Neuron (in vitro differentiated cells): ENCODE results near the gene ARSK.
A peak's percentile ranks its signal among the peaks of the same experiment; 100 is the strongest.

ENCODE experiments used
- H2AFZ ChIP-seq: one replicate; pipeline ENCODE4 v1.6.1; 2013; ENCODE audit warnings: low read depth, mild to moderate bottlenecking, inconsistent platforms, low read length, moderate library complexity
- H3K27me3 ChIP-seq: one replicate; pipeline ENCODE4 v1.6.1; 2013; ENCODE audit warnings: low read length; ENCODE audit not compliant: insufficient read depth
- H3K36me3 ChIP-seq: one replicate; pipeline ENCODE4 v1.6.1; 2013; ENCODE audit warnings: low read length; ENCODE audit not compliant: insufficient read depth
- H3K4me1 ChIP-seq: one replicate; pipeline ENCODE4 v1.6.1; 2013; ENCODE audit warnings: low read length; ENCODE audit not compliant: insufficient read depth
- H3K4me3 ChIP-seq: 2 replicates; pipeline ENCODE4 v1.5.1; 2013; ENCODE audit warnings: mild to moderate bottlenecking, low read length, moderate library complexity
- H3K9me3 ChIP-seq: one replicate; pipeline ENCODE4 v1.6.1; 2013; ENCODE audit warnings: low read length

ARSK gene

DNA sequence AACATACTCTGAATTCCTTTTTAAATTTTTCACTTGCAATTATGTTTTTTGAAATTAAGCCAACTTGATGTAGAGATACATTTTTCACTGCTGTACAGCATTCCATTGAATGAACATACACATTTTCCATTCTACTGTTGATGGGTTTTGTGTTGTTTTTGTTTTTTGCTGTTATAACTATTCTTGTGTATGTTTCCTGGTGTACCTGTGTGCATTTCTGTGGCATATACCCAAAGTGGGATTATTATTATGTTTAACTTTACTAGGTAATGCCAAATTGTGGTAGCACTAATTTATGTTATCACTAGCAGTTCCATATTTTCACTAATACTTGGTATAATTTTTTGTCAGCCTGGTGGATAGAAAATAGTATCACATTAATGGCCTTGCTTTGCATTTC is 94.4 kb downstream of the ARSK start:
- H3K27me3 ChIP-seq, result no peaks in the 10 kb centered on the region
- no peak overlapping the region for H2AFZ ChIP-seq
- no peaks in the 10 kb centered on the region for H3K9me3 ChIP-seq
- H3K36me3 ChIP-seq, result no peaks in the 10 kb centered on the region
- peaks cover 7% of the 10 kb centered on the region for H3K4me1 ChIP-seq
- H3K4me3 ChIP-seq, result no peak overlapping the region

DNA sequence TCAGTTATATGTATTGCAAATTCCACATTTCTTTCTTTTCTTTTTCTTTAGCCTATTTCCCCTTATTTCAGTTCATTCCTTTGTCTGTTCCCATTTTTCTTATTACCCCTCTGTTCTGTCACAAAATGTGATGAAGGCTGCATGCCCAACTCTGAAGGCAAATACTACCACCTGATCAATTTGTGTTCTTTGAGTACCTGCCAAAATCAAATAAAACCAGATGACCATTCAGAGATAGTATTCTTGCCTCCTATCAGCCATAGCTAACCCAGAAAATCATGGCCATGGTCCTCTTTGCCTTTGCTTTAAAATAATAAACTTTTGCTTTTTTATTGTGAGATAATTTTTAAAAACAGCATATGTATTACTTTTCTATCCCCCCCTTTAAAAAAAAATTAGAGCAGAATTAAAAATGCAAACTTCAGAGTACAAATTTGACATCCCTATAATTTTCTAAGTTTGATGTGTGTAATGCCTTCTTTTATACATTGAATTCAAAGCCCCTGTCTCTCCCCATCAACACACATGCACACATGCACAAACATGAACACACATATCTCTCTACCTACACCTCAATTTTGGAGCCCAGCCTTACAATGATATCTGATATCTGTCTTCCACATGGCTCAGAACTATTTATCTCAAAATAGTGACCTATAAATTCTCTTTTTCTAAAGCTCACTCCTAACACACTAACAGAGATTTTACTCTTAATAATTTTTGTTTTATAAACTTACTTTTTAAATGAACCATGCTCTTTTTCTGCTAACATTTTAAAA is 95.1 kb downstream of the ARSK start:
- H3K4me3 ChIP-seq, result no peak overlapping the region
- no peaks in the 10 kb centered on the region for H3K9me3 ChIP-seq
- H3K36me3 ChIP-seq, result no peaks in the 10 kb centered on the region
- H3K27me3 ChIP-seq, result no peaks in the 10 kb centered on the region
- H2AFZ ChIP-seq, result no peak overlapping the region
- H3K4me1 ChIP-seq, result peaks cover 7% of the 10 kb centered on the region

DNA sequence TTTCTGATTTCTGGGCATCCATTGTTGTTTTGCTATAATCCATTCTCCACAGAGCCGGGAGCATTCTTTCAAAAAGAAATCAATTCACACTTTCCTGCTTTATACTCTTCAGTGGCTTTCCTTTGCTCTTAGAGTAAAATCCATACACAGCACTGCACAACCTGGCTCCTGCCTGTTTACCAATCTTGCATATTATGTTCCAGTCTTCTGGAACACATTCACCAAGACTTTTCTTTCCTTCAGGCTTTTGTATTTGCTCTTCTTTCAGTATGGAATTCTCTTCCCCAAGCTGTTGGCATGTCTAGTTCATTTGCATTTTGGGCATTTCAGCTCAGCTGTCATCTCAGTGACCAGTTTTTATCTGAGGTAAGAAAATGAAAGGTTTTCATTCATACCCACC is 97.9 kb downstream of the ARSK start:
- Histone ChIP-seq H3K9me3 (no peaks in the 10 kb centered on the region), H3K4me1 (peaks cover 7% of the 10 kb centered on the region), H3K36me3 (no peaks in the 10 kb centered on the region), H2AFZ (peak overlapping the region; percentile 7), H3K27me3 (no peaks in the 10 kb centered on the region), H3K4me3 (no peak overlapping the region)

DNA sequence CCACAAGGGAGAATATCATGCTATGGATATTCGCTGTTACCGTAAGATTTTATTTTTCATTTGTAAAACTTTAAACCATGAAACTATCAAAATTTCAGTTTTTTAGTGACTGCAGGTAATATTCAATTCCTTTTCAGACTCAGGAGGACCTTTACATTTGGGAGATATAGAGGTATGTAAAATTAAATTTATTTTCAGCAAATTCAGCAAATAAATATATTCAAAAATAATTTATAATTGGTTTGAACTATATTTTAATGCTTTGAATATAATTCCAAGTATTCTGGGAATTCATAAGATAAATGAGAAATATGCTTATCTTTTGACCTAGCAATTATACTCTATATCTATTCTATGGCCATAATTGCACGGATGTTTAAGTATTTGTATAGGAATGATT is 99.3 kb downstream of the ARSK start:
- Histone ChIP-seq H3K4me1 (peaks cover 7% of the 10 kb centered on the region), H3K27me3 (no peaks in the 10 kb centered on the region), H2AFZ (no peak overlapping the region), H3K4me3 (no peak overlapping the region), H3K36me3 (no peaks in the 10 kb centered on the region), H3K9me3 (no peaks in the 10 kb centered on the region)
